ENCODE measurements around the gene PLEKHA1.
A peak's percentile ranks its signal among the peaks of the same experiment; 100 is the strongest.

PLEKHA1 gene

GRCh38 chr10:122336961-122337360, 37.5 kb upstream of the PLEKHA1 start:
- DNase-seq (ENCODE audit: low read depth in 1 of 2, low spot score in 1 of 2), result no peak
- TF ChIP-seq GABPA (IDR thresholded peaks at IDR 0.05; ENCODE audit: low read depth) (no peak), POLR2AphosphoS5 (IDR thresholded peaks at IDR 0.05; ENCODE audit: low read depth) (no peak), CTCF (IDR thresholded peaks at IDR 0.05; ENCODE audit: insufficient read depth, low read length) (no peak), SPI1 (IDR thresholded peaks at IDR 0.05; ENCODE audit: borderline replicate concordance, low read depth) (no peak), REST (IDR thresholded peaks at IDR 0.05; ENCODE audit: insufficient replicate concordance, low read depth) (no peak)
- Histone ChIP-seq H3K4me3 (replicated peaks; ENCODE audit: insufficient read depth, low read length) (no peak overlapping the region), H3K27ac (replicated peaks) (no peak overlapping the region), H3K27me3 (ENCODE audit: insufficient read depth, poor library complexity, severe bottlenecking) (no peaks in the 10 kb centered on the region)

GRCh38 chr10:122338609-122339441, 35.7 kb upstream of the PLEKHA1 start:
- no peak for DNase-seq (ENCODE audit: low read depth in 1 of 2, low spot score in 1 of 2)
- H3K27me3 ChIP-seq (ENCODE audit: insufficient read depth, poor library complexity, severe bottlenecking), result no peaks in the 10 kb centered on the region
- no peak overlapping the region for H3K4me3 ChIP-seq (replicated peaks; ENCODE audit: insufficient read depth, low read length)
- TF ChIP-seq GABPA (IDR thresholded peaks at IDR 0.05; ENCODE audit: low read depth) (no peak), CTCF (IDR thresholded peaks at IDR 0.05; ENCODE audit: insufficient read depth, low read length) (no peak), REST (IDR thresholded peaks at IDR 0.05; ENCODE audit: insufficient replicate concordance, low read depth) (no peak), POLR2AphosphoS5 (IDR thresholded peaks at IDR 0.05; ENCODE audit: low read depth) (no peak), SPI1 (IDR thresholded peaks at IDR 0.05; ENCODE audit: borderline replicate concordance, low read depth) (no peak)
- no peak overlapping the region for H3K27ac ChIP-seq (replicated peaks)

- Histone ChIP-seq H3K4me3 (replicated peaks; ENCODE audit: insufficient read depth, low read length) (no peak overlapping the region), H3K27me3 (ENCODE audit: insufficient read depth, poor library complexity, severe bottlenecking) (no peaks in the 10 kb centered on the region), H3K27ac (replicated peaks) (no peak overlapping the region)
- DNase-seq (ENCODE audit: low read depth in 1 of 2, low spot score in 1 of 2), result peak in 1 of 2 experiments; percentile 6
- no peak for TF ChIP-seq REST (IDR thresholded peaks at IDR 0.05; ENCODE audit: insufficient replicate concordance, low read depth)
- TF ChIP-seq CTCF (IDR thresholded peaks at IDR 0.05; ENCODE audit: insufficient read depth, low read length), result no peak
- no peak for TF ChIP-seq POLR2AphosphoS5 (IDR thresholded peaks at IDR 0.05; ENCODE audit: low read depth)
- TF ChIP-seq GABPA (IDR thresholded peaks at IDR 0.05; ENCODE audit: low read depth), result no peak
- TF ChIP-seq SPI1 (IDR thresholded peaks at IDR 0.05; ENCODE audit: borderline replicate concordance, low read depth), result no peak
Measured at GRCh38 chr10:122341141-122341810, 33.2 kb upstream of the PLEKHA1 start.

Measured in HL-60 (cell line).